GM12878 (cell line): ENCODE measurements around the gene FLYWCH2. TPM values are rescaled to one million over a fixed set of nuclear protein-coding genes. Genes with fewer than 3 reads are reported as not detected.

Experiments used
- ATAC-seq: fragments of 200-7000 bp; cut with Tn5 transposase; 3 replicates; pipeline ENCODE4 v1.9.1; 2020; ENCODE audit warnings: mild to moderate bottlenecking, moderate library complexity
- BruUV-seq: library from RNA; stranded (reverse); fragments of 400-500 nt; replicated peaks from 2 replicates; lab custom pipeline; 2021; lab: Mats Ljungman, UMichigan
- CTCF ChIA-PET: fragments of 300-600 bp; sonication (Branson Sonifier 250); formaldehyde crosslinking; extraction: SDS; loops from one replicate; lab custom pipeline; 2021; ENCODE audit warnings: inconsistent platforms; lab: Yijun Ruan, JAX
- POLR2A ChIA-PET: fragments of 350-600 bp; formaldehyde crosslinking; extraction: SDS; loops from one replicate; lab custom pipeline; 2021; ENCODE audit warnings: inconsistent platforms; lab: Charles Lee
- RAD21 ChIA-PET: fragments of 300-600 bp; sonication (Branson Sonifier 250); formaldehyde crosslinking; loops from one replicate; lab custom pipeline; 2023; ENCODE audit warnings: antibody characterized with exemption; ENCODE audit not compliant: unreplicated experiment; lab: Charles Lee
- SMC1A ChIA-PET: fragments of 300-600 bp; sonication (Branson Sonifier 250); formaldehyde crosslinking; loops from one replicate; lab custom pipeline; 2023; ENCODE audit not compliant: unreplicated experiment, uncharacterized antibody; lab: Charles Lee
- DNase-seq: peaks from one replicate; pipeline ENCODE4 v3.0.0-alpha.2; 2011; ENCODE audit warnings: low read depth, low spot score
- FAIRE-seq: peaks from 3 replicates; lab custom pipeline; 2011; peaks lifted over from hg19 to GRCh38; lab: Jason Lieb, UNC
- H2AFZ ChIP-seq: 2 replicates; pipeline ENCODE4 v1.6.0; 2011; ENCODE audit warnings: low read depth, low read length, control low read depth; ENCODE audit not compliant: control insufficient read depth
- H3K27ac ChIP-seq: 2 replicates; pipeline ENCODE4 v1.5.1; 2011; ENCODE audit warnings: control low read depth; ENCODE audit not compliant: control insufficient read depth, insufficient read depth
- H3K27me3 ChIP-seq, 2 experiments: replicated peaks in 1 of 2; 2 replicates each; pipeline versions ENCODE4 v1.6.0 to v1.6.1; 2011; ENCODE audit warnings: low read length in 1 of 2; ENCODE audit not compliant: control insufficient read depth in 2 of 2, insufficient read depth in 2 of 2
- H3K36me3 ChIP-seq, 2 experiments: 2 replicates each; pipeline ENCODE4 v1.5.1; 2011; ENCODE audit warnings: low read length in 1 of 2; ENCODE audit not compliant: control insufficient read depth in 2 of 2, insufficient read depth in 2 of 2
- H3K4me1 ChIP-seq: 2 replicates; pipeline ENCODE4 v1.6.1; 2011; ENCODE audit warnings: mild to moderate bottlenecking, low read length, moderate library complexity, mixed read lengths; ENCODE audit not compliant: control insufficient read depth, insufficient read depth
- H3K4me2 ChIP-seq: 2 replicates; pipeline ENCODE4 v1.6.0; 2011; ENCODE audit warnings: control low read depth; ENCODE audit not compliant: control insufficient read depth, insufficient read depth
- H3K4me3 ChIP-seq: fragments of 200-600 bp; sonication (generic); 2 replicates; pipeline ENCODE4 v1.5.1; 2016
- H3K79me2 ChIP-seq: 2 replicates; pipeline ENCODE4 v1.6.0; 2011; ENCODE audit warnings: low read length; ENCODE audit not compliant: control insufficient read depth, insufficient read depth
- H3K9ac ChIP-seq: 2 replicates; pipeline ENCODE4 v1.8.0; 2011; ENCODE audit warnings: low read length, control low read depth, mixed read lengths; ENCODE audit not compliant: control insufficient read depth, insufficient read depth
- H3K9me3 ChIP-seq: replicated peaks from 3 replicates; pipeline ENCODE4 v1.5.1; 2011; ENCODE audit warnings: mild to moderate bottlenecking, low read length; ENCODE audit not compliant: control insufficient read depth, insufficient read depth
- H4K20me1 ChIP-seq: 2 replicates; pipeline ENCODE4 v1.6.0; 2011; ENCODE audit not compliant: control insufficient read depth, insufficient read depth
- ASH2L ChIP-seq: fragments of 300-600, 200-600 bp; sonication (generic); IDR thresholded peaks from 2 replicates; pipeline ENCODE4 v1.6.1; 2017; ENCODE audit warnings: low read depth, mild to moderate bottlenecking, borderline replicate concordance
- ATF2 ChIP-seq: IDR thresholded peaks from 2 replicates; pipeline ENCODE4 v1.6.1; 2012; ENCODE audit warnings: low read length, inconsistent platforms
- CEBPB ChIP-seq, 2 experiments: fragments of 150-350 bp in 1 of 2; IDR thresholded peaks; 2 replicates each; pipeline ENCODE4 v1.6.1; 2012 to 2014; ENCODE audit warnings: low read depth in 2 of 2, low read length in 2 of 2, borderline replicate concordance in 1 of 2, inconsistent platforms in 1 of 2
- MEF2B ChIP-seq: fragments of 450-650 bp; IDR thresholded peaks from 2 replicates; pipeline ENCODE4 v1.6.1; 2018; ENCODE audit warnings: mild to moderate bottlenecking, moderate library complexity; ENCODE audit not compliant: partially characterized antibody, poor library complexity, severe bottlenecking
- NBN ChIP-seq: fragments of 450-650 bp; IDR thresholded peaks from 2 replicates; pipeline ENCODE4 v1.6.1; 2016
- NFXL1 ChIP-seq: fragments of 450-650 bp; IDR thresholded peaks from 2 replicates; pipeline ENCODE4 v1.6.1; 2017; ENCODE audit warnings: antibody characterized with exemption, mild to moderate bottlenecking, borderline replicate concordance
- NRF1 ChIP-seq: conservative IDR thresholded peaks from 2 replicates; pipeline ENCODE4 v1.6.1; 2011; ENCODE audit warnings: mild to moderate bottlenecking, low read depth, low read length, improper control_type of control experiment
- PML ChIP-seq: IDR thresholded peaks from 2 replicates; pipeline ENCODE4 v1.6.1; 2012; ENCODE audit warnings: low read length, inconsistent platforms
- RBBP5 ChIP-seq: fragments of 200-600 bp; sonication (generic); conservative IDR thresholded peaks from 2 replicates; pipeline ENCODE4 v1.6.1; 2016
- RCOR1 ChIP-seq: conservative IDR thresholded peaks from 2 replicates; pipeline ENCODE4 v1.6.1; 2012; ENCODE audit warnings: low read depth, low read length, improper control_type of control experiment
- SRF ChIP-seq, 2 experiments: IDR thresholded peaks; 2 replicates each; pipeline ENCODE4 v1.6.1; 2011; ENCODE audit warnings: low read depth in 2 of 2, low read length in 2 of 2, mild to moderate bottlenecking in 1 of 2, moderate library complexity in 1 of 2
- USF1 ChIP-seq: IDR thresholded peaks from 2 replicates; pipeline ENCODE4 v1.6.1; 2011; ENCODE audit warnings: borderline replicate concordance, low read depth, mild to moderate bottlenecking, moderate library complexity, mixed read lengths, low read length; ENCODE audit not compliant: insufficient read depth; ENCODE audit errors: extremely low read length
- USF2 ChIP-seq: IDR thresholded peaks from 2 replicates; pipeline ENCODE4 v1.6.1; 2011; ENCODE audit warnings: low read depth, low read length, improper control_type of control experiment, borderline replicate concordance
- ZNF217 ChIP-seq: fragments of 450-650 bp; IDR thresholded peaks from 2 replicates; pipeline ENCODE4 v1.6.1; 2017; ENCODE audit warnings: antibody characterized with exemption, mild to moderate bottlenecking
- ZNF687 ChIP-seq: fragments of 450-650 bp; IDR thresholded peaks from 2 replicates; pipeline ENCODE4 v1.6.1; 2017; ENCODE audit warnings: mild to moderate bottlenecking, moderate library complexity
- WGBS: methylation state at CpG from one replicate; pipeline ENCODE4 v1.1.6; 2016; ENCODE audit warnings: low lambda C conversion rate; ENCODE audit not compliant: insufficient replicate concordance, insufficient coverage; ENCODE audit errors: missing lambda C conversion rate; 5-methylcytosine and 5-hydroxymethylcytosine counted together
- in situ Hi-C: fragments of 300-500 bp; cut with MboI; formaldehyde crosslinking; loops from 9 replicates; pipeline ENCODE4 v1.14.3; 2018; ENCODE audit warnings: mixed read lengths
- intact Hi-C: fragments of 100-400 bp; cut with micrococcal nuclease; formaldehyde crosslinking; loops from one replicate; pipeline ENCODE4 v1.14.2; 2022; ENCODE audit not compliant: unreplicated experiment
- polyA plus RNA-seq, 11 experiments: library from polyadenylated mRNA; depleted of rRNA in 4 of 11; unstranded in 6 of 11; stranded (reverse) in 5 of 11; fragments of >200 nt; fragmentation: Nextera tagmentation in 4 of 11; fragmentation: Illumina TruSeq in 1 of 11; extraction: Ambion mirVana in 4 of 11; extraction: Trizol in 1 of 11; gene quantifications; 1 replicate in 1 of 11; 2 replicates in 10 of 11; pipeline versions ENCODE4 v1.2.1 to v1.2.3, GENCODE V29; 2011 to 2016; ENCODE audit warnings: inconsistent platforms in 2 of 11, missing spikeins in 2 of 11, low read depth in 1 of 11
- total RNA-seq, 4 experiments: library from RNA; depleted of rRNA in 3 of 4; stranded (reverse); fragments of >200 nt in 3 of 4; fragmentation: Illumina TruSeq in 1 of 4; extraction: Trizol in 1 of 4; gene quantifications; 2 replicates each; pipeline versions ENCODE4 v1.2.1 to v1.2.3, GENCODE V29; 2013 to 2021

Gene FLYWCH2
- total and polyA plus RNA-seq, 10 of the 15 experiments (the other 5 are each of a cell fraction or from before 2014, with no cell fraction given): 0.27 to 43.1 (median 17.7) TPM

- no peak overlapping the region for H3K4me3 ChIP-seq
- ChIA-PET SMC1A (no interaction called here), RAD21 (no interaction called here), POLR2A (no interaction called here), CTCF (no interaction called here)
- no peaks in the 10 kb centered on the region for H3K9me3 ChIP-seq
- no peak overlapping the region for H3K9ac ChIP-seq
- ATAC-seq (no peak), DNase-seq (no peak), FAIRE-seq (no peak)
- peaks cover 5% of the 10 kb centered on the region; the same call in 1 of the 2 replicates for H3K4me1 ChIP-seq
- intact Hi-C loops (no loop called here), in situ Hi-C loops (no loop called here)
- WGBS: 92% methylated on average over 22 of the region's 24 CpGs
- H3K27me3 ChIP-seq: no peaks in the 10 kb centered on the region
- no peak overlapping the region for H3K27ac ChIP-seq
- H3K36me3 ChIP-seq: peaks cover 10 to 16% of the 10 kb centered on the region in 2 experiments; a peak in 3 of 4 replicates
- H3K4me2 ChIP-seq: no peak overlapping the region
- no peaks in the 10 kb centered on the region for H4K20me1 ChIP-seq
- H3K79me2 ChIP-seq: no peaks in the 10 kb centered on the region
- H2AFZ ChIP-seq: no peak overlapping the region
- BruUV-seq: no TSS peak
- TF ChIP-seq ZNF687 (no peak), NRF1 (no peak), USF2 (no peak), RCOR1 (no peak), NBN (no peak), PML (no peak), RBBP5 (no peak), ATF2 (no peak), ASH2L (no peak), NFXL1 (no peak), USF1 (no peak), CEBPB (IDR thresholded peaks at IDR 0.05; ENCODE audit: borderline replicate concordance in 1 of 2, low read depth in 2 of 2, low read length in 2 of 2) (no peak), SRF (IDR thresholded peaks at IDR 0.05; ENCODE audit: low read depth in 2 of 2, low read length in 2 of 2) (no peak), MEF2B (no peak), ZNF217 (no peak)
Measured at GRCh38 chr16:2937170-2937569, 54.2 kb downstream of the FLYWCH2 start.
